CD4-positive, CD25-positive, alpha-beta regulatory T cell (primary cell): ENCODE results near the gene NYAP1. TPM values are rescaled to one million over a fixed set of nuclear protein-coding genes. Genes with fewer than 3 reads are reported as not detected.

Experiments used
- polyA plus RNA-seq, 4 donors: library from polyadenylated mRNA; unstranded; fragments of 300-500 nt; fragmentation: Illumina TruSeq; gene quantifications; one replicate each; pipeline ENCODE4 v1.2.3, GENCODE V29; 2021
- total RNA-seq: library from RNA; stranded (reverse); gene quantifications from one replicate; pipeline ENCODE4 v1.2.3, GENCODE V29; 2022

Gene NYAP1
- total and polyA plus RNA-seq, 5 donors from 2014 or later = 0.89 TPM; not detected in 4

Other genes starting within 250 kb of the NYAP1 start
- gene SPDYE3, start 176.2 kb upstream of the NYAP1 start, total RNA-seq = not detected
- gene SPDYE3, start 176.2 kb upstream of the NYAP1 start, polyA plus RNA-seq = 1 to 10 TPM; 4.5 to 7.2 (median 6.1) TPM
- gene PILRB, start 125.8 kb upstream of the NYAP1 start, total RNA-seq = 88.0 TPM
- gene PILRB, start 125.8 kb upstream of the NYAP1 start, polyA plus RNA-seq = 1 to 10 TPM; 2.1 to 3.6 (median 2.5) TPM
- gene PILRA, start 110.4 kb upstream of the NYAP1 start, total RNA-seq = 13.2 TPM
- gene PILRA, start 110.4 kb upstream of the NYAP1 start, polyA plus RNA-seq = under 1 TPM in 2 of 4 donors, not detected in 2; 0.17 to 0.39 TPM
- gene ZCWPW1, start 55.2 kb upstream of the NYAP1 start, total RNA-seq = 4.0 TPM
- gene ZCWPW1, start 55.2 kb upstream of the NYAP1 start, polyA plus RNA-seq = 1 to 10 TPM; 2.2 to 5.4 (median 4.0) TPM
- 73.1 TPM for gene MEPCE, start 54.1 kb upstream of the NYAP1 start, total RNA-seq
- gene MEPCE, start 54.1 kb upstream of the NYAP1 start, polyA plus RNA-seq = 10 to 100 TPM; 10.2 to 15.9 (median 13.5) TPM
- gene PPP1R35, start 47.4 kb upstream of the NYAP1 start, total RNA-seq = 52.8 TPM
- 10 to 100 TPM; 42.3 to 72.2 (median 49.4) TPM for gene PPP1R35, start 47.4 kb upstream of the NYAP1 start, polyA plus RNA-seq
- 3.7 TPM for gene SPACDR, start 19.7 kb upstream of the NYAP1 start, total RNA-seq
- under 1 TPM in 2 of 4 donors, not detected in 2; 0.32 TPM for gene SPACDR, start 19.7 kb upstream of the NYAP1 start, polyA plus RNA-seq
- gene TSC22D4, start 4.7 kb upstream of the NYAP1 start, total RNA-seq = 113 TPM
- 10 to 100 TPM; 22.2 to 35.8 (median 33.4) TPM for gene TSC22D4, start 4.7 kb upstream of the NYAP1 start, polyA plus RNA-seq
- 40.8 TPM for gene AGFG2, start 55.3 kb downstream of the NYAP1 start, total RNA-seq
- 10 to 100 TPM; 11.7 to 21.6 (median 16.0) TPM for gene AGFG2, start 55.3 kb downstream of the NYAP1 start, polyA plus RNA-seq
- 47.4 TPM for gene SAP25, start 90.0 kb downstream of the NYAP1 start, total RNA-seq
- under 1 TPM in 1 of 4 donors, not detected in 3; 0.47 TPM for gene SAP25, start 90.0 kb downstream of the NYAP1 start, polyA plus RNA-seq
- 350 TPM for gene LRCH4, start 102.2 kb downstream of the NYAP1 start, total RNA-seq
- 100 to 1,000 TPM; 115 to 136 (median 126) TPM for gene LRCH4, start 102.2 kb downstream of the NYAP1 start, polyA plus RNA-seq
- gene FBXO24, start 102.4 kb downstream of the NYAP1 start, total RNA-seq = not detected
- under 1 TPM in 3 of 4 donors, not detected in 1; 0.21 to 0.26 (median 0.22) TPM for gene FBXO24, start 102.4 kb downstream of the NYAP1 start, polyA plus RNA-seq
- 2.8 TPM for gene PCOLCE, start 118.4 kb downstream of the NYAP1 start, total RNA-seq
- gene PCOLCE, start 118.4 kb downstream of the NYAP1 start, polyA plus RNA-seq = 1 to 10 TPM in 1 of 4 donors, under 1 TPM in 2, not detected in 1; 0.23 to 1.5 (median 0.89) TPM
- 13.9 TPM for gene MOSPD3, start 128.6 kb downstream of the NYAP1 start, total RNA-seq
- 10 to 100 TPM; 13.8 to 22.9 (median 21.9) TPM for gene MOSPD3, start 128.6 kb downstream of the NYAP1 start, polyA plus RNA-seq
- 8.0 TPM for gene TFR2, start 157.6 kb downstream of the NYAP1 start, total RNA-seq
- gene TFR2, start 157.6 kb downstream of the NYAP1 start, polyA plus RNA-seq = 1 to 10 TPM; 1.2 to 2.0 (median 1.5) TPM
- not detected for gene ACTL6B, start 172.5 kb downstream of the NYAP1 start, total RNA-seq
- not detected for gene ACTL6B, start 172.5 kb downstream of the NYAP1 start, polyA plus RNA-seq
- 160 TPM for gene GNB2, start 189.8 kb downstream of the NYAP1 start, total RNA-seq
- gene GNB2, start 189.8 kb downstream of the NYAP1 start, polyA plus RNA-seq = 10 to 100 TPM; 47.2 to 70.0 (median 66.8) TPM
- 82.4 TPM for gene GIGYF1, start 210.3 kb downstream of the NYAP1 start, total RNA-seq
- under 1 TPM; 0.71 to 0.89 (median 0.73) TPM for gene GIGYF1, start 210.3 kb downstream of the NYAP1 start, polyA plus RNA-seq
- gene POP7, start 222.2 kb downstream of the NYAP1 start, total RNA-seq = 11.3 TPM
- 10 to 100 TPM; 57.2 to 63.0 (median 61.5) TPM for gene POP7, start 222.2 kb downstream of the NYAP1 start, polyA plus RNA-seq
- gene EPO, start 236.5 kb downstream of the NYAP1 start, total RNA-seq = not detected
- gene EPO, start 236.5 kb downstream of the NYAP1 start, polyA plus RNA-seq = under 1 TPM in 1 of 4 donors, not detected in 3; 0.23 TPM
- gene ZAN, start 249.7 kb downstream of the NYAP1 start, total RNA-seq = not detected
- not detected for gene ZAN, start 249.7 kb downstream of the NYAP1 start, polyA plus RNA-seq